IMR-90 (cell line): Measurements from ENCODE around the gene B3GAT2. TPM values are rescaled to one million over a fixed set of nuclear protein-coding genes. Genes with fewer than 3 reads are reported as not detected.

ENCODE experiments used
- ATAC-seq: fragments of 200-7000 bp; cut with Tn5 transposase; 2 replicates; pipeline ENCODE4 v1.9.1; 2020; ENCODE audit warnings: low read depth, mild to moderate bottlenecking, moderate library complexity
- BruUV-seq: library from RNA; stranded (reverse); fragments of 400-500 nt; replicated peaks from 2 replicates; lab custom pipeline; 2021; lab: Mats Ljungman, UMichigan
- CTCF ChIA-PET: fragments of 300-600 bp; formaldehyde crosslinking; extraction: SDS; loops from one replicate; lab custom pipeline; 2021; ENCODE audit warnings: antibody characterized with exemption; lab: Yijun Ruan, JAX
- POLR2A ChIA-PET: fragments of 300-600 bp; sonication (Branson Sonifier 250); formaldehyde crosslinking; loops from one replicate; lab custom pipeline; 2022; ENCODE audit warnings: antibody characterized with exemption; ENCODE audit not compliant: unreplicated experiment; lab: Charles Lee
- DNase-seq: peaks from one replicate; pipeline ENCODE4 v3.0.0; 2013
- H2AFZ ChIP-seq: replicated peaks from 2 replicates; pipeline ENCODE3; 2013; ENCODE audit warnings: low read length, mild to moderate bottlenecking; ENCODE audit not compliant: poor library complexity
- H2AK5ac ChIP-seq: 2 replicates; pipeline ENCODE4 v1.6.1; 2013; ENCODE audit warnings: low read depth, low read length, inconsistent platforms
- H2AK9ac ChIP-seq: replicated peaks from 2 replicates; pipeline ENCODE3; 2013; ENCODE audit warnings: mild to moderate bottlenecking, low read depth, low read length, moderate library complexity; ENCODE audit not compliant: poor library complexity
- H2BK120ac ChIP-seq: 2 replicates; pipeline ENCODE4 v1.6.1; 2013; ENCODE audit warnings: low read depth, low read length, inconsistent platforms
- H2BK15ac ChIP-seq: 3 replicates; pipeline ENCODE4 v1.6.1; 2013; ENCODE audit warnings: low read depth, low read length, inconsistent platforms
- H2BK20ac ChIP-seq: 2 replicates; pipeline ENCODE4 v1.6.1; 2013; ENCODE audit warnings: low read depth, mild to moderate bottlenecking, inconsistent platforms, low read length, moderate library complexity
- H2BK5ac ChIP-seq: 2 replicates; pipeline ENCODE4 v1.6.1; 2013; ENCODE audit warnings: mild to moderate bottlenecking, low read depth, low read length, inconsistent platforms; ENCODE audit not compliant: poor library complexity, severe bottlenecking
- H3K14ac ChIP-seq: replicated peaks from 2 replicates; pipeline ENCODE4 v1.6.1; 2013; ENCODE audit warnings: low read depth, low read length, inconsistent platforms
- H3K18ac ChIP-seq: 2 replicates; pipeline ENCODE4 v1.6.1; 2013; ENCODE audit warnings: low read depth, low read length, control low read depth
- H3K23ac ChIP-seq: 2 replicates; pipeline ENCODE4 v1.6.1; 2013; ENCODE audit warnings: low read depth, low read length, inconsistent platforms
- H3K27ac ChIP-seq: 2 replicates; pipeline ENCODE4 v1.5.1; 2013; ENCODE audit warnings: mild to moderate bottlenecking, control low read depth, low read length; ENCODE audit not compliant: insufficient read depth
- H3K27me3 ChIP-seq: 2 replicates; pipeline ENCODE4 v1.6.1; 2013; ENCODE audit warnings: low read length; ENCODE audit not compliant: control insufficient read depth, insufficient read depth
- H3K36me3 ChIP-seq: 2 replicates; pipeline ENCODE4 v1.6.1; 2013; ENCODE audit warnings: low read length, mixed read lengths; ENCODE audit not compliant: control insufficient read depth, insufficient read depth
- H3K4ac ChIP-seq: 2 replicates; pipeline ENCODE4 v1.6.1; 2013; ENCODE audit warnings: low read depth, low read length, inconsistent platforms
- H3K4me1 ChIP-seq: 2 replicates; pipeline ENCODE4 v1.6.1; 2013; ENCODE audit warnings: low read length, mixed read lengths; ENCODE audit not compliant: control insufficient read depth, insufficient read depth
- H3K4me2 ChIP-seq: 2 replicates; pipeline ENCODE4 v1.6.1; 2013; ENCODE audit warnings: low read depth, mild to moderate bottlenecking, control low read depth, low read length, moderate library complexity
- H3K4me3 ChIP-seq: 2 replicates; pipeline ENCODE4 v1.5.1; 2013; ENCODE audit warnings: low read depth, mild to moderate bottlenecking, control low read depth, low read length, moderate library complexity; ENCODE audit not compliant: insufficient read depth
- H3K56ac ChIP-seq: 2 replicates; pipeline ENCODE4 v1.6.1; 2013; ENCODE audit warnings: low read length, inconsistent platforms; ENCODE audit not compliant: insufficient read depth; ENCODE audit errors: extremely low read depth
- H3K79me1 ChIP-seq, 2 experiments: 2 replicates each; pipeline ENCODE4 v1.6.1; 2013; ENCODE audit warnings: low read length in 2 of 2, inconsistent platforms in 1 of 2, low read depth in 1 of 2
- H3K9ac ChIP-seq: 2 replicates; pipeline ENCODE4 v1.6.1; 2013; ENCODE audit warnings: low read depth, low read length, control low read depth
- H3K9me1 ChIP-seq: 2 replicates; pipeline ENCODE4 v1.6.1; 2013; ENCODE audit warnings: low read length, inconsistent platforms; ENCODE audit not compliant: insufficient read depth
- H3K9me3 ChIP-seq: 2 replicates; pipeline ENCODE4 v1.6.1; 2013; ENCODE audit warnings: low read length; ENCODE audit not compliant: control insufficient read depth, insufficient read depth
- H4K20me1 ChIP-seq: 2 replicates; pipeline ENCODE4 v1.6.1; 2013; ENCODE audit warnings: low read length, inconsistent platforms; ENCODE audit not compliant: insufficient read depth
- H4K5ac ChIP-seq: 2 replicates; pipeline ENCODE4 v1.6.1; 2013; ENCODE audit warnings: mild to moderate bottlenecking, low read depth, low read length, control low read depth
- H4K8ac ChIP-seq, 2 experiments: 2 replicates each; pipeline ENCODE4 v1.6.1; 2013; ENCODE audit warnings: low read depth in 2 of 2, low read length in 2 of 2, control low read depth in 1 of 2, inconsistent platforms in 1 of 2
- H4K91ac ChIP-seq: 2 replicates; pipeline ENCODE4 v1.6.1; 2013; ENCODE audit warnings: low read depth, low read length, inconsistent platforms; ENCODE audit not compliant: insufficient read depth
- RCOR1 ChIP-seq: IDR thresholded peaks from 2 replicates; pipeline ENCODE4 v1.6.1; 2012; ENCODE audit warnings: mild to moderate bottlenecking, low read length, improper control_type of control experiment; ENCODE audit not compliant: insufficient replicate concordance
- WGBS, 2 experiments: methylation state at CpG; one replicate each; pipeline versions ENCODE4 v1.1.5 to v1.1.7; 2013; ENCODE audit warnings: missing lambda C conversion rate in 2 of 2; ENCODE audit not compliant: insufficient read length in 1 of 2; ENCODE audit errors: extremely low coverage in 2 of 2; 5-methylcytosine and 5-hydroxymethylcytosine counted together
- dilution Hi-C: fragments of 300-500 bp; cut with HindIII; formaldehyde crosslinking; loops from one replicate; pipeline ENCODE4 v1.14.3; 2018; ENCODE audit warnings: low sequenced_read_pairs; ENCODE audit not compliant: unreplicated experiment
- in situ Hi-C: fragments of 300-500 bp; cut with MboI; formaldehyde crosslinking; loops from 3 replicates; pipeline ENCODE4 v1.14.3; 2019; ENCODE audit warnings: low sequenced_read_pairs, inconsistent platforms, mixed read lengths
- intact Hi-C: fragments of 100-400 bp; cut with micrococcal nuclease; formaldehyde crosslinking; loops from 2 replicates; pipeline ENCODE4 v1.10.0; 2022
- polyA plus RNA-seq, 3 experiments: library from polyadenylated mRNA; depleted of rRNA; stranded (reverse); fragments of >200 nt; gene quantifications; 2 replicates each; pipeline ENCODE4 v1.2.3, GENCODE V29; 2012; ENCODE audit warnings: low replicate concordance in 1 of 3
- total RNA-seq: library from RNA; depleted of rRNA; stranded (reverse); fragments of >200 nt; gene quantifications from 2 replicates; pipeline ENCODE4 v1.2.3, GENCODE V29; 2012

The B3GAT2 gene
- total and polyA plus RNA-seq, 2 of the 4 experiments (the other 2 are of a cell fraction) = 0.02 TPM; not detected in 1

DNA sequence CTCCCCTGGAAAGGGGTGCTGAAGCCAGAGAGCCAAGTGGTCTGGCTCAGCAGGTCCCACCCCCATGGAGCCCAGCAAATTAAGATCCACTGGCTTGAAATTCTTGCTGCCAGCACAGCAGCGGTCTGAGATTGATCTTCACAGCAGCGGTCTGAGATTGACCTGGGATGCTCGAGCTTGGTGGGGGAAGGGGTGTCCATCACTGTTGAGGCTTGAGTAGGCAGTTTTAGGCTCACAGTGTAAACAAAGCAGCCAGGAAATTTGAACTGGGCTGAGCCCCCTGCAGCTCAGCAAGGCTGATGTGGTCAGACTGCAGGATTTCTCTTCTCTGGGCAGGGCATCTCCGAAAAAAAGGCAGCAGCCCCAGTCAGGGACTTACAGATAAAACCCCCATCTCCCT, 41.3 kb upstream of the B3GAT2 start:
- dilution Hi-C loops (no loop called here), in situ Hi-C loops (no loop called here), intact Hi-C loops (no loop called here)
- BruUV-seq = no TSS peak
- Histone ChIP-seq H2AK9ac (no peak overlapping the region), H3K4me2 (no peak overlapping the region), H3K56ac (no peak overlapping the region), H2BK120ac (no peak overlapping the region), H2AFZ (no peak overlapping the region), H3K79me1 (no peaks in the 10 kb centered on the region), H3K14ac (no peak overlapping the region), H3K23ac (no peak overlapping the region), H2BK15ac (no peak overlapping the region), H4K8ac (no peak overlapping the region), H3K9ac (no peak overlapping the region), H3K27me3 (no peaks in the 10 kb centered on the region), H3K4ac (no peak overlapping the region), H4K5ac (no peak overlapping the region), H3K4me3 (no peak overlapping the region), H3K18ac (no peak overlapping the region), H3K9me1 (no peaks in the 10 kb centered on the region), H2BK5ac (no peak overlapping the region), H3K36me3 (no peaks in the 10 kb centered on the region), H4K91ac (no peak overlapping the region), H3K4me1 (no peaks in the 10 kb centered on the region), H3K27ac (no peak overlapping the region), H4K20me1 (no peaks in the 10 kb centered on the region), H2AK5ac (no peak overlapping the region), H3K9me3 (no peaks in the 10 kb centered on the region), H2BK20ac (no peak overlapping the region)
- CTCF ChIA-PET = no interaction called here
- no peak for TF ChIP-seq RCOR1
- POLR2A ChIA-PET = no interaction called here
- no peak for ATAC-seq
- 5% methylated on average over 3 of the region's 4 CpGs; no CpG with 5 or more reads in 1 of the 2 experiments for WGBS, 2 experiments
- DNase-seq = no peak
